C4-2B (cell line): ENCODE results near the gene UQCC3.

ENCODE experiments used
- ZFX ChIP-seq: fragments of 450-650 bp; IDR thresholded peaks from 2 replicates; pipeline ENCODE4 v1.6.1; 2017
- TF ChIP-seq, protein P1 (sequence below): fragments of 450-650 bp; conservative IDR thresholded peaks from 2 replicates; pipeline ENCODE4 v1.5.1; 2017; ENCODE audit warnings: mild to moderate bottlenecking

DNA sequence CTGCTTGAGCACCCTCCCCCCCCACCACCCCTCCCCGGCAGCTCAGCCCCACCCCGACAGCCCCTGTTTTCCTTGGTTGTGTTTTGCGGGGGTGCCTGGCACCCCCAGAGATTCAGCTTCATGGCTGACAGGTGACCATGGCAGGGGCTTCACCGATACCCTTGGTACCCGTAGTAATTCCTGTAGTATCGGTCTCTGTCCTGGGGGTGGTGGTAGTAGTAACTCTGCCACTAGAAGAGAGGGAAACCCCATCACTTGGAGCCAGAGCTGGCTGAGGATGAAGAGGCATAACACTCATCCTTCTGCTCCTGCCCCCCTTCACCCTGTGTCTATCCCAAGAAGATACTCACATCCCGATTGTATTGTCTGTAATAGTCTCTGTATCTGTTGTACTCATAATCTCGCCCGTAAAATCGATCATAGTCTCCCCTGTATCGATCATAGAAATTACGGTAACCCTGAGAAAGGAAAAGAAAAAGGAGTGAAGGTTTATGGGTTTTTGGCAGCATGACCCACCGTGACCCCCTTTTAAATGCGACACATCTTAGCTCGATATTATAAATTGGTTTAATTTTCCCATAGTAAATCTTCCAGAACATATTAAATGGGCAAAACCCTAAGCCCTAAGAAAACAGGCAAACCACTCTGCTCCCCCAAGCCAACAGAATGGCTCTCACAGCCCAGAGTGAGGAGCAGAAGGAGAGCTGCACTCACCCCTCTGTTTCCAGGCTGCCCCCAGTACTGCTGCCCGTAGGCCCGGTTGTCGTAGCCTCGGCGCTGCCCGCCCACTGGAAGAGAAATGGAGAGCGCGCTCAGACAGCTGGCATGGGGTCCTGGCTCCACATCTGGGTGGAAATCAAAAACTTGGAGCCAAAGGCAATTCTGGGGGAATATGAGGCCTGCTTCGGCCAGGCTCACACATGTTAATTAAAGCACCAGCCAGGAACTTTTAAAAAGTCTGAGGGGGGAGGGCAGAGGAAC lies 44.0 kb downstream of the UQCC3 start:
- TF ChIP-seq, protein P1, sequence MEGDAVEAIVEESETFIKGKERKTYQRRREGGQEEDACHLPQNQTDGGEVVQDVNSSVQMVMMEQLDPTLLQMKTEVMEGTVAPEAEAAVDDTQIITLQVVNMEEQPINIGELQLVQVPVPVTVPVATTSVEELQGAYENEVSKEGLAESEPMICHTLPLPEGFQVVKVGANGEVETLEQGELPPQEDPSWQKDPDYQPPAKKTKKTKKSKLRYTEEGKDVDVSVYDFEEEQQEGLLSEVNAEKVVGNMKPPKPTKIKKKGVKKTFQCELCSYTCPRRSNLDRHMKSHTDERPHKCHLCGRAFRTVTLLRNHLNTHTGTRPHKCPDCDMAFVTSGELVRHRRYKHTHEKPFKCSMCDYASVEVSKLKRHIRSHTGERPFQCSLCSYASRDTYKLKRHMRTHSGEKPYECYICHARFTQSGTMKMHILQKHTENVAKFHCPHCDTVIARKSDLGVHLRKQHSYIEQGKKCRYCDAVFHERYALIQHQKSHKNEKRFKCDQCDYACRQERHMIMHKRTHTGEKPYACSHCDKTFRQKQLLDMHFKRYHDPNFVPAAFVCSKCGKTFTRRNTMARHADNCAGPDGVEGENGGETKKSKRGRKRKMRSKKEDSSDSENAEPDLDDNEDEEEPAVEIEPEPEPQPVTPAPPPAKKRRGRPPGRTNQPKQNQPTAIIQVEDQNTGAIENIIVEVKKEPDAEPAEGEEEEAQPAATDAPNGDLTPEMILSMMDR, result no peak
- no peak for TF ChIP-seq ZFX
